DND-41 (cell line): ENCODE results near the gene DIS3L2.

ENCODE experiments used
- EZH2 ChIP-seq: IDR thresholded peaks from 3 replicates; pipeline ENCODE4 v1.6.1; 2012; ENCODE audit warnings: borderline replicate concordance, low read depth, mild to moderate bottlenecking, moderate library complexity, low read length, inconsistent platforms; ENCODE audit not compliant: severe bottlenecking
- TF ChIP-seq, protein P1 (sequence below): IDR thresholded peaks from 2 replicates; pipeline ENCODE4 v1.5.1; 2012; ENCODE audit warnings: borderline replicate concordance, low read length, moderate library complexity, mild to moderate bottlenecking; ENCODE audit not compliant: poor library complexity, severe bottlenecking; ENCODE audit errors: extremely low read depth

DNA sequence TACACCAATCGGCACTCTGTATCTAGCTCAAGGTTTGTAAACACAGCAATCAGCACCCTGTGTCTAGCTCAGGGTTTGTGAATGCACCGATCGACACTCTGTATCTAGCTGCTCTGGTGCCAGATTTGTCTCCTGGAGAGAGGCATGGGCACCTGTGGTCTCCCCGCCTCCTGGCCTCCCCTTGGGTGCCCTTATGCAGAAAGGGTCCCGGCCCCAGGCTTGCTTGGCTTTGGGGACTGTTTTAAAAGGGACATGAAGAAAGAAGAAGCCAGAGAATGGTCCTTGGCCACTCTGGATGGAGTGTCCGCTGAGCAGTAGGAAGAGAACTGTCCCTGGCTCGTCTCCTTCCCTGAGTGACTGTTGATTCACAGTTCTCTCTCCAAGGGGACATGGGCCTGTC lies 405.5 kb downstream of the DIS3L2 start:
- TF ChIP-seq, protein P1, sequence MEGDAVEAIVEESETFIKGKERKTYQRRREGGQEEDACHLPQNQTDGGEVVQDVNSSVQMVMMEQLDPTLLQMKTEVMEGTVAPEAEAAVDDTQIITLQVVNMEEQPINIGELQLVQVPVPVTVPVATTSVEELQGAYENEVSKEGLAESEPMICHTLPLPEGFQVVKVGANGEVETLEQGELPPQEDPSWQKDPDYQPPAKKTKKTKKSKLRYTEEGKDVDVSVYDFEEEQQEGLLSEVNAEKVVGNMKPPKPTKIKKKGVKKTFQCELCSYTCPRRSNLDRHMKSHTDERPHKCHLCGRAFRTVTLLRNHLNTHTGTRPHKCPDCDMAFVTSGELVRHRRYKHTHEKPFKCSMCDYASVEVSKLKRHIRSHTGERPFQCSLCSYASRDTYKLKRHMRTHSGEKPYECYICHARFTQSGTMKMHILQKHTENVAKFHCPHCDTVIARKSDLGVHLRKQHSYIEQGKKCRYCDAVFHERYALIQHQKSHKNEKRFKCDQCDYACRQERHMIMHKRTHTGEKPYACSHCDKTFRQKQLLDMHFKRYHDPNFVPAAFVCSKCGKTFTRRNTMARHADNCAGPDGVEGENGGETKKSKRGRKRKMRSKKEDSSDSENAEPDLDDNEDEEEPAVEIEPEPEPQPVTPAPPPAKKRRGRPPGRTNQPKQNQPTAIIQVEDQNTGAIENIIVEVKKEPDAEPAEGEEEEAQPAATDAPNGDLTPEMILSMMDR = no peak
- no peak for TF ChIP-seq EZH2
